Hepatocyte (in vitro differentiated cells): ENCODE measurements around the gene VPS54. TPM values are rescaled to one million over a fixed set of nuclear protein-coding genes. Genes with fewer than 3 reads are reported as not detected.

Experiments
- DNase-seq: peaks from one replicate; pipeline ENCODE4 v3.0.0-alpha.2; 2016; ENCODE audit warnings: low spot score
- H2AFZ ChIP-seq: fragments of 200-600 bp; sonication (generic); 2 replicates; pipeline ENCODE4 v1.6.0; 2016; ENCODE audit warnings: antibody characterized with exemption, mild to moderate bottlenecking
- H3K27ac ChIP-seq: fragments of 200-600 bp; sonication (generic); 2 replicates; pipeline ENCODE4 v1.5.1; 2016; ENCODE audit warnings: mild to moderate bottlenecking
- H3K27me3 ChIP-seq: fragments of 200-600 bp; sonication (generic); 2 replicates; pipeline ENCODE4 v1.6.1; 2016
- H3K36me3 ChIP-seq: fragments of 200-600 bp; sonication (generic); replicated peaks from 2 replicates; pipeline ENCODE4 v1.5.1; 2016; ENCODE audit warnings: low read depth; ENCODE audit not compliant: insufficient read depth
- H3K4me1 ChIP-seq: fragments of 200-600 bp; sonication (generic); 2 replicates; pipeline ENCODE4 v1.5.1; 2016; ENCODE audit warnings: mild to moderate bottlenecking, moderate library complexity; ENCODE audit not compliant: insufficient read depth
- H3K4me2 ChIP-seq: fragments of 200-600 bp; sonication (generic); 2 replicates; pipeline ENCODE4 v1.6.0; 2016
- H3K4me3 ChIP-seq: fragments of 200-600 bp; sonication (generic); 2 replicates; pipeline ENCODE4 v1.5.1; 2016; ENCODE audit warnings: mild to moderate bottlenecking
- H3K79me2 ChIP-seq: fragments of 200-600 bp; sonication (generic); 2 replicates; pipeline ENCODE4 v1.6.0; 2017; ENCODE audit warnings: mild to moderate bottlenecking
- H3K9me2 ChIP-seq: fragments of 200-600 bp; sonication (generic); replicated peaks from 2 replicates; pipeline ENCODE4 v1.6.0; 2017; ENCODE audit warnings: mild to moderate bottlenecking; ENCODE audit not compliant: insufficient read depth
- H3K9me3 ChIP-seq: fragments of 200-600 bp; sonication (generic); 2 replicates; pipeline ENCODE4 v1.5.1; 2016; ENCODE audit warnings: low read depth, mild to moderate bottlenecking
- H4K20me1 ChIP-seq: fragments of 200-600 bp; sonication (generic); 2 replicates; pipeline ENCODE4 v1.6.0; 2016; ENCODE audit warnings: mild to moderate bottlenecking; ENCODE audit not compliant: insufficient read depth, poor library complexity, severe bottlenecking
- CTCF ChIP-seq: fragments of 200-600 bp; sonication (generic); IDR thresholded peaks from 2 replicates; pipeline ENCODE4 v1.5.1; 2016; ENCODE audit warnings: antibody characterized with exemption, mild to moderate bottlenecking; ENCODE audit not compliant: poor library complexity
- EZH2 ChIP-seq: fragments of 200-600 bp; sonication (generic); IDR thresholded peaks from 2 replicates; pipeline ENCODE4 v1.6.1; 2016; ENCODE audit warnings: antibody characterized with exemption, mild to moderate bottlenecking, borderline replicate concordance
- EZH2phosphoT487 ChIP-seq: fragments of 200-600 bp; sonication (generic); IDR thresholded peaks from one replicate; pipeline ENCODE4 v1.6.1; 2018; ENCODE audit warnings: antibody characterized with exemption, mild to moderate bottlenecking, low read depth, moderate library complexity; ENCODE audit not compliant: unreplicated experiment, severe bottlenecking
- WGBS: methylation state at CpG from one replicate; pipeline ENCODE4 v1.1.6; 2016; ENCODE audit warnings: low lambda C conversion rate; ENCODE audit errors: missing lambda C conversion rate; 5-methylcytosine and 5-hydroxymethylcytosine counted together
- polyA plus RNA-seq: library from polyadenylated mRNA; unstranded; fragments of >200 nt; fragmentation: Nextera tagmentation; extraction: Ambion mirVana; gene quantifications from 2 replicates; pipeline ENCODE4 v1.2.1, GENCODE V29; 2016
- total RNA-seq: library from RNA; depleted of rRNA; stranded (reverse); fragments of >200 nt; gene quantifications from 2 replicates; pipeline ENCODE4 v1.2.3, GENCODE V29; 2014

The VPS54 gene
- total and polyA plus RNA-seq, 2 experiments from 2014 or later = 14.5 to 40.5 TPM

GRCh38 chr2:63914311-63914710, 104.9 kb downstream of the VPS54 start:
- no peak overlapping the region for H3K27ac ChIP-seq

DNA sequence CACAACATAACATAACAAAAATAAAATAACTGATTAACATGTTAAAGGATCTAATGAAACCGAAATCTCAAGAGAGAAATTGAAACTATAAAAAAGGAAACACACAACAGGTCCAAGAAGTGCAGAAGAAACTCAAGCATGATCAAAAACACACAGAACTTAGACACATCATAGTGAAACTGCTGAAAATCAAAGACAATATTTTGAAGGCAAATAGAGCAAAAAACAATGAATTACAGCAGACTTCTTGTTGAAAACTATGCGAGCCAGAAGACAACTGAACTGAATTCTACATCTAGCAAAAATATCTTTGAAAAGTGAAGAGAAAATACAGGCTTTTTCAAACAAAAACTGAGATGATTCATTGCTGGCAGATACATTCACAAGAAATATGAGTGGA, 116.2 kb downstream of the VPS54 start:
- H3K79me2 ChIP-seq = no peaks in the 10 kb centered on the region
- TF ChIP-seq CTCF = no peak
- no peak for DNase-seq

More at GRCh38 chr2:63914311-63914710, 104.9 kb downstream of the VPS54 start:
- TF ChIP-seq CTCF (no peak), EZH2phosphoT487 (no peak), EZH2 (no peak)
- WGBS = 96% methylated on average over 1 of the region's 1 CpG
- Histone ChIP-seq H3K9me2 (no peaks in the 10 kb centered on the region), H3K4me1 (no peaks in the 10 kb centered on the region), H3K4me2 (no peak overlapping the region), H3K36me3 (no peaks in the 10 kb centered on the region), H3K79me2 (no peaks in the 10 kb centered on the region), H3K4me3 (no peak overlapping the region), H3K27me3 (no peaks in the 10 kb centered on the region), H2AFZ (no peak overlapping the region), H3K9me3 (no peaks in the 10 kb centered on the region), H4K20me1 (no peaks in the 10 kb centered on the region)
- DNase-seq = no peak

DNA sequence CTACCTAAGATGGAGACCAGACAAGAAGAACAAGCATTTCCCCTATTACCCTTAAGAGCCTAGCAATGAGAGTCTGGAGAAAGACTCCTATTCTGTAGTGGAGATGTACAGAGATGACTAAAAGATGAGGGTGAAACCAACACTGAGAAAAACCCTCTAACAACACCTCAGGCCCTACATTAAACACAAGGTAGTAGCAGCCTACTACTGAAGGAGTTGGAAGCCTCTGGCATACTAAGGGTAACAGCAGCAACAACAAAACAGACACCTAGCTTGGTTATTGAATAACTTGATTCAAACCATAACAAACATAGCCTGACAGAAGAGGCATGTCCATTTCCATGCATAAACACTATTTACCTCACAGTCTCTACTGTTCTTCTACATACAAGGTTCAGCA, 117.1 kb downstream of the VPS54 start:
- peaks cover 10% of the 10 kb centered on the region for H3K9me3 ChIP-seq
- H3K9me2 ChIP-seq = no peaks in the 10 kb centered on the region
- H4K20me1 ChIP-seq = no peaks in the 10 kb centered on the region
- H2AFZ ChIP-seq = no peak overlapping the region
- no peaks in the 10 kb centered on the region for H3K27me3 ChIP-seq
- DNase-seq = no peak
- H3K4me2 ChIP-seq = no peak overlapping the region
- no peak overlapping the region for H3K4me3 ChIP-seq
- H3K36me3 ChIP-seq = peaks cover 4% of the 10 kb centered on the region
- TF ChIP-seq CTCF (no peak), EZH2phosphoT487 (no peak), EZH2 (no peak)
- no peaks in the 10 kb centered on the region for H3K79me2 ChIP-seq
- H3K27ac ChIP-seq = no peak overlapping the region
- H3K4me1 ChIP-seq = no peaks in the 10 kb centered on the region

More for the DNA sequence above, 116.2 kb downstream of the VPS54 start:
- H3K36me3 ChIP-seq = peaks cover 4% of the 10 kb centered on the region
- no peak overlapping the region for H3K27ac ChIP-seq
- H3K9me3 ChIP-seq = peaks cover 10% of the 10 kb centered on the region
- H3K4me3 ChIP-seq = no peak overlapping the region
- no peaks in the 10 kb centered on the region for H4K20me1 ChIP-seq
- WGBS = 98% methylated on average over 2 of the region's 2 CpGs
- no peaks in the 10 kb centered on the region for H3K9me2 ChIP-seq
- no peak overlapping the region for H2AFZ ChIP-seq
- no peaks in the 10 kb centered on the region for H3K4me1 ChIP-seq
- H3K4me2 ChIP-seq = no peak overlapping the region
- no peaks in the 10 kb centered on the region for H3K27me3 ChIP-seq

DNA sequence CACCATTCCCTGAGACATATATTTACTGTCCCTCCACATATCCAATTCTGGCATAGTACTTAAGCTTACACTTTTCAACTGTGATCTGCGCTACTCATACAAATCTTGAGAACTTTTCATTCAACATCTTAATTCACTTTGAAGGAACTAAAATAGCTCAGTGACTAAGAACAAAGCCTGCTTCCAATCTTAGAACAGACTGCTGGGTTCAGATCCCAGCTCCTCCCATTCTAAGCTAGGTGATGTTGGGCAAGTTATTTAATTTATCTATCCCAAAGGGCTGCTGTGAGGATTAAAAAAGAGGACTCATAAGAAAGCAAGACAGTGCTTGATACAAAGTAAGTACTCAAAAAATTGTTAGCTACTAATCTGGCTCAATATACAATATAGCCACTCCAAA, 119.6 kb downstream of the VPS54 start:
- H3K9me2 ChIP-seq = no peaks in the 10 kb centered on the region
- H3K36me3 ChIP-seq = peaks cover 4% of the 10 kb centered on the region
- H3K79me2 ChIP-seq = no peaks in the 10 kb centered on the region
- H3K9me3 ChIP-seq = peaks cover 10% of the 10 kb centered on the region
- no peak overlapping the region for H3K4me2 ChIP-seq
- 93% methylated on average over 1 of the region's 1 CpG for WGBS
- DNase-seq = no peak
- no peak overlapping the region for H3K27ac ChIP-seq
- no peaks in the 10 kb centered on the region for H4K20me1 ChIP-seq
- no peak for TF ChIP-seq EZH2
- TF ChIP-seq CTCF = no peak
- TF ChIP-seq EZH2phosphoT487 = no peak
- H3K27me3 ChIP-seq = no peaks in the 10 kb centered on the region
- no peak overlapping the region for H3K4me3 ChIP-seq
- H3K4me1 ChIP-seq = no peaks in the 10 kb centered on the region
- no peak overlapping the region for H2AFZ ChIP-seq
